ENCODE data around the gene ADGRE2. TPM values are rescaled to one million over a fixed set of nuclear protein-coding genes. Genes with fewer than 3 reads are reported as not detected.

The ADGRE2 gene
- total and polyA plus RNA-seq, 2 of the 4 experiments (the other 2 are of a cell fraction), result not detected

DNA sequence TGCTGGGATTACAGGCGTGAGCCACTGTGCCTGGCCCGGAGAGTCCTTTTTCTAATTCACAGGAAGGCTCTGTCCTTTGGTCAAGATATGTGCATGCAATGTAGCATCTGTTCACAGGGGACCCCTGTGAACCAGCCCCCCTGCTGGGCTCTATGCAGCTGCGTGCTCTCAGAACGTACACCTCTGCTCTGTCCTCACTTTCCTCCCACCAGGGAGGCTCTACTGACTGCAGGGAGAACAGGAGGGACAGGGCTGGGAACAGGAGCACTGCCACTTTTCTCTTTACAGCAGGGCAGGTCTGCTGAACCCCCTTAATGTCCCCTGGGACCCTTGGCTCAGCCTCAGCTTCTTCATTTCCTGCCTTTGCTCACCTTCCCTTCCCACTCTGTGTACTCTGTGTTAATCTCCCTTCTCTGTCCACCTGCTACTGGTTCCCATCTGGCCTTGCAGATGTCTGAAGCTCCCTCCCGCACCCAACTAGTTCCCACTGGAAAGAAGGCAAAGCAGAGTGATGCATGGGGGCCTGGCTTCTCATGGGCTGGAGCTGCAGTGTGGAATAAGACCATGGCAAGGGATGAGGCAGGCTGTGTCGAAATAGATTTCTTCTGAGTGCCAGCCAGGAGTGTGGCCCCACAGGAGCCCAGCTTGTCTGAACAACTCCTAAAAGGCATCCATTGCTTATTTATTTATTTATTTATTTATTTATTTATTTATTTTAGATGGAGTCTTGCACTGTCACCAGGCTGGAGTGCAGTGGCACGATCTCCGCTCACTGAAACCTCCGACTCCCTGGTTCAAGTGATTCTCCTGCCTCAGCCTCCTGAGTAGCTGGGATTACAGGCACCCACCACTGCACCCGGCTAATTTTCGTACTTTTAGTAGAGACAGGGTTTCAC lies 7.2 kb downstream of the ADGRE2 start:
- no peak overlapping the region for H3K4me2 ChIP-seq (ENCODE audit: low read depth, low read length)
- no peak overlapping the region for H2BK5ac ChIP-seq (ENCODE audit: low read depth, low read length, poor library complexity, severe bottlenecking)
- dilution Hi-C loops (cut with HindIII; ENCODE audit: low sequenced_read_pairs, unreplicated experiment) (no loop called here), in situ Hi-C loops (cut with MboI; ENCODE audit: low sequenced_read_pairs) (no loop called here), intact Hi-C loops (cut with micrococcal nuclease) (no loop called here)
- H3K18ac ChIP-seq (ENCODE audit: low read depth, low read length), result no peak overlapping the region
- no peak for TF ChIP-seq MAFK (IDR thresholded peaks at IDR 0.05; ENCODE audit: low read depth, low read length)
- no peak for TF ChIP-seq CHD1 (IDR thresholded peaks at IDR 0.05; ENCODE audit: low read depth, low read length)
- TF ChIP-seq BHLHE40 (IDR thresholded peaks at IDR 0.05; ENCODE audit: low read depth, low read length), result no peak
- no peak for TF ChIP-seq RAD21 (IDR thresholded peaks at IDR 0.05; ENCODE audit: low read length)
- TF ChIP-seq, protein P1, sequence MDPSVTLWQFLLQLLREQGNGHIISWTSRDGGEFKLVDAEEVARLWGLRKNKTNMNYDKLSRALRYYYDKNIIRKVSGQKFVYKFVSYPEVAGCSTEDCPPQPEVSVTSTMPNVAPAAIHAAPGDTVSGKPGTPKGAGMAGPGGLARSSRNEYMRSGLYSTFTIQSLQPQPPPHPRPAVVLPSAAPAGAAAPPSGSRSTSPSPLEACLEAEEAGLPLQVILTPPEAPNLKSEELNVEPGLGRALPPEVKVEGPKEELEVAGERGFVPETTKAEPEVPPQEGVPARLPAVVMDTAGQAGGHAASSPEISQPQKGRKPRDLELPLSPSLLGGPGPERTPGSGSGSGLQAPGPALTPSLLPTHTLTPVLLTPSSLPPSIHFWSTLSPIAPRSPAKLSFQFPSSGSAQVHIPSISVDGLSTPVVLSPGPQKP (IDR thresholded peaks at IDR 0.05; ENCODE audit: borderline replicate concordance, low read depth, low read length), result no peak
- TF ChIP-seq POLR2A (IDR thresholded peaks at IDR 0.05; ENCODE audit: low read depth, low read length), result no peak
- TF ChIP-seq, protein P2, sequence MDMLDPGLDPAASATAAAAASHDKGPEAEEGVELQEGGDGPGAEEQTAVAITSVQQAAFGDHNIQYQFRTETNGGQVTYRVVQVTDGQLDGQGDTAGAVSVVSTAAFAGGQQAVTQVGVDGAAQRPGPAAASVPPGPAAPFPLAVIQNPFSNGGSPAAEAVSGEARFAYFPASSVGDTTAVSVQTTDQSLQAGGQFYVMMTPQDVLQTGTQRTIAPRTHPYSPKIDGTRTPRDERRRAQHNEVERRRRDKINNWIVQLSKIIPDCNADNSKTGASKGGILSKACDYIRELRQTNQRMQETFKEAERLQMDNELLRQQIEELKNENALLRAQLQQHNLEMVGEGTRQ (IDR thresholded peaks at IDR 0.05; ENCODE audit: low read depth, low read length), result no peak
- TF ChIP-seq MXI1 (IDR thresholded peaks at IDR 0.05; ENCODE audit: borderline replicate concordance, low read depth, low read length), result no peak
- no peak for TF ChIP-seq NFE2L2 (IDR thresholded peaks at IDR 0.05; ENCODE audit: low read depth, low read length)
- no peak for TF ChIP-seq RFX5 (IDR thresholded peaks at IDR 0.05; ENCODE audit: low read depth, low read length)
- no peak for TF ChIP-seq CEBPB (IDR thresholded peaks at IDR 0.05; ENCODE audit: low read depth, low read length)
- no peak for TF ChIP-seq FOS (IDR thresholded peaks at IDR 0.05; ENCODE audit: low read depth, low read length)
- no peak for TF ChIP-seq SMC3 (IDR thresholded peaks at IDR 0.05; ENCODE audit: low read depth, low read length)
- H2BK15ac ChIP-seq (ENCODE audit: low read depth, low read length), result no peak overlapping the region
- H3K27me3 ChIP-seq (ENCODE audit: control insufficient read depth, insufficient read depth, low read length), result no peaks in the 10 kb centered on the region
- DNase-seq, result no peak
- no peaks in the 10 kb centered on the region for H3K36me3 ChIP-seq (ENCODE audit: control insufficient read depth, insufficient read depth, low read length)
- H2AK9ac ChIP-seq (replicated peaks; ENCODE audit: low read depth, low read length, poor library complexity), result no peak overlapping the region
- H3K56ac ChIP-seq (ENCODE audit: extremely low read depth, insufficient read depth, low read length), result no peak overlapping the region
- no peak for ATAC-seq (ENCODE audit: low read depth)
- no peaks in the 10 kb centered on the region for H3K9me1 ChIP-seq (ENCODE audit: insufficient read depth, low read length)
- H4K5ac ChIP-seq (ENCODE audit: low read depth, low read length), result no peak overlapping the region
- no peak overlapping the region for H2AFZ ChIP-seq (replicated peaks; ENCODE audit: low read length, poor library complexity)
- no peak overlapping the region for H2AK5ac ChIP-seq (ENCODE audit: low read depth, low read length)
- H3K27ac ChIP-seq (ENCODE audit: insufficient read depth, low read length), result no peak overlapping the region
- no peaks in the 10 kb centered on the region for H4K20me1 ChIP-seq (ENCODE audit: insufficient read depth, low read length)
- no peaks in the 10 kb centered on the region for H3K4me1 ChIP-seq (ENCODE audit: control insufficient read depth, insufficient read depth, low read length)
- BruUV-seq (replicated peaks), result no TSS peak
- CTCF ChIA-PET, result no interaction called here
- H3K79me1 ChIP-seq (ENCODE audit: low read depth in 1 of 2, low read length in 2 of 2), result no peaks in the 10 kb centered on the region
- H3K4ac ChIP-seq (ENCODE audit: low read depth, low read length), result no peak overlapping the region
- H4K8ac ChIP-seq (ENCODE audit: low read depth in 2 of 2, low read length in 2 of 2), result no peak overlapping the region
- no peak overlapping the region for H4K91ac ChIP-seq (ENCODE audit: insufficient read depth, low read depth, low read length)
- H2BK120ac ChIP-seq (ENCODE audit: low read depth, low read length), result no peak overlapping the region
- no peak overlapping the region for H3K9ac ChIP-seq (ENCODE audit: low read depth, low read length)
- no peak overlapping the region for H2BK20ac ChIP-seq (ENCODE audit: low read depth, low read length)
- 50% methylated on average over 2 of the region's 11 CpGs; no CpG with 5 or more reads in 1 of the 2 experiments for WGBS, 2 experiments (ENCODE audit: extremely low coverage in 2 of 2, insufficient read length in 1 of 2)
- H3K23ac ChIP-seq (ENCODE audit: low read depth, low read length), result no peak overlapping the region
- POLR2A ChIA-PET (ENCODE audit: unreplicated experiment), result no interaction called here
- H3K14ac ChIP-seq (replicated peaks; ENCODE audit: low read depth, low read length), result no peak overlapping the region
- no peak overlapping the region for H3K4me3 ChIP-seq (ENCODE audit: insufficient read depth, low read depth, low read length)
- H3K9me3 ChIP-seq (ENCODE audit: control insufficient read depth, insufficient read depth, low read length), result peaks cover 18% of the 10 kb centered on the region
